22Rv1 (cell line): ENCODE results near the gene LRP5.

Experiments used
- H3K27ac ChIP-seq: fragments of 450-650 bp; 2 replicates; pipeline ENCODE4 v1.5.1; 2017
- CTCF ChIP-seq: fragments of 450-650 bp; IDR thresholded peaks from 2 replicates; pipeline ENCODE4 v1.5.1; 2017; ENCODE audit warnings: mild to moderate bottlenecking
- ZFX ChIP-seq: fragments of 450-650 bp; IDR thresholded peaks from 2 replicates; pipeline ENCODE4 v1.6.1; 2017; ENCODE audit warnings: antibody characterized with exemption, borderline replicate concordance

LRP5 gene

GRCh38 chr11:68481579-68482240 is 169.3 kb downstream of the LRP5 start:
- H3K27ac ChIP-seq = no peak overlapping the region
- TF ChIP-seq ZFX (no peak), CTCF (no peak)

- TF ChIP-seq CTCF = no peak
- TF ChIP-seq ZFX = no peak
- no peak overlapping the region for H3K27ac ChIP-seq
These were observed 176.2 kb downstream of the LRP5 start for GRCh38 chr11:68488623-68489022.

- TF ChIP-seq CTCF (no peak), ZFX (no peak)
- no peak overlapping the region for H3K27ac ChIP-seq
These were observed 182.9 kb downstream of the LRP5 start for GRCh38 chr11:68495220-68495729.

GRCh38 chr11:68495872-68496271 is 183.5 kb downstream of the LRP5 start:
- no peak overlapping the region for H3K27ac ChIP-seq
- TF ChIP-seq ZFX = no peak
- no peak for TF ChIP-seq CTCF

- no peak for TF ChIP-seq ZFX
- TF ChIP-seq CTCF = no peak
- H3K27ac ChIP-seq = no peak overlapping the region
These were observed 185.4 kb downstream of the LRP5 start for GRCh38 chr11:68497761-68498160.

- H3K27ac ChIP-seq = no peak overlapping the region
- TF ChIP-seq CTCF = no peak
- no peak for TF ChIP-seq ZFX
These were observed 185.9 kb downstream of the LRP5 start for GRCh38 chr11:68498321-68498720.
